ENCODE data around the gene DLL4. TPM values are rescaled to one million over a fixed set of nuclear protein-coding genes. Genes with fewer than 3 reads are reported as not detected.

The DLL4 gene
- total RNA-seq, 2 donors from 2014 or later: 0.20 to 0.64 TPM

DNA sequence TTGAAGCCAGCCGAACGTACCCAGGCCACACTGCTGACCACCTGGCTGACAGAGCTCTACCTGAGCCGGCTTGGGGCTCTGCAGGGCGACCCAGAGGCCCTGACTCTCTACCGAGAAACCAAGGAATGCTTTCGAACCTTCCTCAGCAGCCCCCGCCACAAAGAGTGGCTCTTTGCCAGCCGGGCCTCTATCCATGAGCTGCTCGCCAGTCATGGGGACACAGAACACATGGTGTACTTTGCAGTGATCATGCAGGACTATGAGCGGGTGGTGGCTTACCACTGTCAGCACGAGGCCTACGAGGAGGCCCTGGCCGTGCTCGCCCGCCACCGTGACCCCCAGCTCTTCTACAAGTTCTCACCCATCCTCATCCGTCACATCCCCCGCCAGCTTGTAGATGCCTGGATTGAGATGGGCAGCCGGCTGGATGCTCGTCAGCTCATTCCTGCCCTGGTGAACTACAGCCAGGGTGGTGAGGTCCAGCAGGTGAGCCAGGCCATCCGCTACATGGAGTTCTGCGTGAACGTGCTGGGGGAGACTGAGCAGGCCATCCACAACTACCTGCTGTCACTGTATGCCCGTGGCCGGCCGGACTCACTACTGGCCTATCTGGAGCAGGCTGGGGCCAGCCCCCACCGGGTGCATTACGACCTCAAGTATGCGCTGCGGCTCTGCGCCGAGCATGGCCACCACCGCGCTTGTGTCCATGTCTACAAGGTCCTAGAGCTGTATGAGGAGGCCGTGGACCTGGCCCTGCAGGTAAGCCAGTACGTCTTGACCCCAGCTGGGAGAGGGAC lies 28.7 kb upstream of the DLL4 start:
- Histone ChIP-seq H3K9ac (ENCODE audit: extremely low read depth, low read length, poor library complexity, severe bottlenecking) (no peak overlapping the region), H3K4me3 (ENCODE audit: low read length) (no peak overlapping the region), H3K27me3 (ENCODE audit: control insufficient read depth, insufficient read depth, low read length, poor library complexity, severe bottlenecking) (no peaks in the 10 kb centered on the region), H3K36me3 (ENCODE audit: control insufficient read depth, insufficient read depth, low read length) (peaks cover 82% of the 10 kb centered on the region), H3K4me1 (ENCODE audit: control insufficient read depth, insufficient read depth, low read length) (peaks cover 2% of the 10 kb centered on the region), H3K9me3 (ENCODE audit: control insufficient read depth, low read length) (no peaks in the 10 kb centered on the region), H3K27ac (ENCODE audit: low read depth, low read length) (no peak overlapping the region)
- peak; percentile 49 for DNase-seq
- H3K9me3 Mint-ChIP-seq: no peaks in the 10 kb centered on the region
- no peaks in the 10 kb centered on the region for H3K4me1 Mint-ChIP-seq
- peaks cover 69% of the 10 kb centered on the region for H3K36me3 Mint-ChIP-seq (ENCODE audit: low read depth)
- H3K27me3 Mint-ChIP-seq (ENCODE audit: insufficient read depth): no peaks in the 10 kb centered on the region
- TF ChIP-seq, protein P1, sequence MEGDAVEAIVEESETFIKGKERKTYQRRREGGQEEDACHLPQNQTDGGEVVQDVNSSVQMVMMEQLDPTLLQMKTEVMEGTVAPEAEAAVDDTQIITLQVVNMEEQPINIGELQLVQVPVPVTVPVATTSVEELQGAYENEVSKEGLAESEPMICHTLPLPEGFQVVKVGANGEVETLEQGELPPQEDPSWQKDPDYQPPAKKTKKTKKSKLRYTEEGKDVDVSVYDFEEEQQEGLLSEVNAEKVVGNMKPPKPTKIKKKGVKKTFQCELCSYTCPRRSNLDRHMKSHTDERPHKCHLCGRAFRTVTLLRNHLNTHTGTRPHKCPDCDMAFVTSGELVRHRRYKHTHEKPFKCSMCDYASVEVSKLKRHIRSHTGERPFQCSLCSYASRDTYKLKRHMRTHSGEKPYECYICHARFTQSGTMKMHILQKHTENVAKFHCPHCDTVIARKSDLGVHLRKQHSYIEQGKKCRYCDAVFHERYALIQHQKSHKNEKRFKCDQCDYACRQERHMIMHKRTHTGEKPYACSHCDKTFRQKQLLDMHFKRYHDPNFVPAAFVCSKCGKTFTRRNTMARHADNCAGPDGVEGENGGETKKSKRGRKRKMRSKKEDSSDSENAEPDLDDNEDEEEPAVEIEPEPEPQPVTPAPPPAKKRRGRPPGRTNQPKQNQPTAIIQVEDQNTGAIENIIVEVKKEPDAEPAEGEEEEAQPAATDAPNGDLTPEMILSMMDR (conservative IDR thresholded peaks at IDR 0.05): no peak
- 94 to 97% methylated on average over 34 to 36 of the region's 36 CpGs for WGBS, 2 experiments (ENCODE audit: insufficient coverage in 1 of 2, insufficient read length in 1 of 2)
- no peak overlapping the region for H3K27ac Mint-ChIP-seq
- no peak overlapping the region for H3K4me3 Mint-ChIP-seq

DNA sequence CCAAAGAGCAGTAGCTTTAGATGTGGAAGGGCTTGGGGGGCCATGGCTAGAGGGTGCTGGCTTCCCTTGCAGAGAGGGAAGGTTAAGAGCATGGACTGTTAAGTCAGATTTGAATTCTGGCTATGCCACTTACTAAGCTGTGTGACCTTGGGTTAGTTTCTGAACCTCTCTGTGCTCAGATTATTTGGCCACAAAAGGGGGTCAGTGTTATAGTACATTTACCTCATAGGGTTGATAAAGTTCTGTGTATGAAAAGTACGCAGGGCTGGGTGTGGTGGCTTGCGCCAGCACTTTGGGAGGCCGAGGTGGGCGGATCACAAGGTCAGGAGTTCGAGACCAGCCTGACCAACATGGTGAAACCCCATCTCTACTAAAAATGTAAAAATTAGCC lies 28.1 kb upstream of the DLL4 start:
- Histone ChIP-seq H3K9ac (ENCODE audit: extremely low read depth, low read length, poor library complexity, severe bottlenecking) (no peak overlapping the region), H3K4me1 (ENCODE audit: control insufficient read depth, insufficient read depth, low read length) (no peaks in the 10 kb centered on the region), H3K9me3 (ENCODE audit: control insufficient read depth, low read length) (no peaks in the 10 kb centered on the region), H3K4me3 (ENCODE audit: low read length) (no peak overlapping the region), H3K27me3 (ENCODE audit: control insufficient read depth, insufficient read depth, low read length, poor library complexity, severe bottlenecking) (no peaks in the 10 kb centered on the region), H3K27ac (ENCODE audit: low read depth, low read length) (no peak overlapping the region), H3K36me3 (ENCODE audit: control insufficient read depth, insufficient read depth, low read length) (peaks cover 84% of the 10 kb centered on the region)
- DNase-seq: no peak
- no peak overlapping the region for H3K4me3 Mint-ChIP-seq
- H3K27me3 Mint-ChIP-seq (ENCODE audit: insufficient read depth): no peaks in the 10 kb centered on the region
- H3K36me3 Mint-ChIP-seq (ENCODE audit: low read depth): peaks cover 66% of the 10 kb centered on the region
- TF ChIP-seq, protein P1 (conservative IDR thresholded peaks at IDR 0.05): no peak
- no peaks in the 10 kb centered on the region for H3K9me3 Mint-ChIP-seq
- 80% methylated on average over 5 of the region's 5 CpGs; no CpG with 5 or more reads in 1 of the 2 experiments for WGBS, 2 experiments (ENCODE audit: insufficient coverage in 1 of 2, insufficient read length in 1 of 2)
- no peak overlapping the region for H3K27ac Mint-ChIP-seq
- H3K4me1 Mint-ChIP-seq: no peaks in the 10 kb centered on the region

- Mint-ChIP-seq H3K9me3 (no peaks in the 10 kb centered on the region), H3K4me3 (no peak overlapping the region), H3K27ac (peak overlapping the region; percentile 67), H3K27me3 (ENCODE audit: insufficient read depth) (no peaks in the 10 kb centered on the region), H3K4me1 (no peaks in the 10 kb centered on the region), H3K36me3 (ENCODE audit: low read depth) (peaks cover 50% of the 10 kb centered on the region)
- WGBS, 2 experiments (ENCODE audit: insufficient coverage in 1 of 2, insufficient read length in 1 of 2): 93 to 99% methylated on average over 14 to 33 of the region's 33 CpGs
- TF ChIP-seq, protein P1 (conservative IDR thresholded peaks at IDR 0.05): no peak
- Histone ChIP-seq H3K9ac (ENCODE audit: extremely low read depth, low read length, poor library complexity, severe bottlenecking) (no peak overlapping the region), H3K4me1 (ENCODE audit: control insufficient read depth, insufficient read depth, low read length) (no peaks in the 10 kb centered on the region), H3K27ac (ENCODE audit: low read depth, low read length) (no peak overlapping the region), H3K4me3 (ENCODE audit: low read length) (no peak overlapping the region), H3K9me3 (ENCODE audit: control insufficient read depth, low read length) (no peaks in the 10 kb centered on the region), H3K27me3 (ENCODE audit: control insufficient read depth, insufficient read depth, low read length, poor library complexity, severe bottlenecking) (no peaks in the 10 kb centered on the region), H3K36me3 (ENCODE audit: control insufficient read depth, insufficient read depth, low read length) (peaks cover 66% of the 10 kb centered on the region)
- peak; percentile 54 for DNase-seq
Measured at GRCh38 chr15:40902605-40903561, 26.3 kb upstream of the DLL4 start.
